Mesenchymal stem cell (in vitro differentiated cells and primary cell): Measurements from ENCODE around the gene MYO5B.

ENCODE experiments used
- DNase-seq: peaks from one replicate; pipeline ENCODE4 v3.0.0-alpha.2; 2013
- H2AFZ ChIP-seq: one replicate; pipeline ENCODE4 v1.6.1; 2013; ENCODE audit warnings: low read depth, mild to moderate bottlenecking, control low read depth, inconsistent platforms, low read length, moderate library complexity
- H2AK5ac ChIP-seq: 2 replicates; pipeline ENCODE4 v1.6.1; 2013; ENCODE audit warnings: low read length, moderate library complexity, mild to moderate bottlenecking, inconsistent platforms; ENCODE audit not compliant: severe bottlenecking
- H2BK120ac ChIP-seq: one replicate; pipeline ENCODE4 v1.6.1; 2013; ENCODE audit warnings: low read depth, mild to moderate bottlenecking, inconsistent platforms, low read length, moderate library complexity
- H2BK12ac ChIP-seq, 2 experiments: one replicate each; pipeline ENCODE4 v1.6.1; 2013; ENCODE audit warnings: inconsistent platforms in 2 of 2, low read length in 2 of 2, mild to moderate bottlenecking in 2 of 2, moderate library complexity in 2 of 2, control low read depth in 1 of 2
- H2BK15ac ChIP-seq: one replicate; pipeline ENCODE4 v1.6.1; 2013; ENCODE audit warnings: mild to moderate bottlenecking, low read depth, inconsistent platforms; ENCODE audit not compliant: poor library complexity, severe bottlenecking
- H2BK5ac ChIP-seq: 2 replicates; pipeline ENCODE4 v1.6.1; 2013; ENCODE audit warnings: low read depth, mild to moderate bottlenecking, low read length, control low read depth, inconsistent platforms; ENCODE audit not compliant: poor library complexity, severe bottlenecking
- H3K14ac ChIP-seq, 2 experiments: one replicate each; pipeline ENCODE4 v1.6.1; 2013; ENCODE audit warnings: inconsistent platforms in 2 of 2, low read length in 2 of 2, control low read depth in 1 of 2, mild to moderate bottlenecking in 1 of 2, moderate library complexity in 1 of 2
- H3K18ac ChIP-seq, 2 experiments: one replicate each; pipeline ENCODE4 v1.6.1; 2013; ENCODE audit warnings: inconsistent platforms in 2 of 2, low read length in 2 of 2, control low read depth in 1 of 2, low read depth in 1 of 2, mild to moderate bottlenecking in 1 of 2
- H3K23ac ChIP-seq, 2 experiments: one replicate each; pipeline ENCODE4 v1.6.1; 2013; ENCODE audit warnings: inconsistent platforms in 2 of 2, low read length in 2 of 2, mild to moderate bottlenecking in 2 of 2, moderate library complexity in 2 of 2, control low read depth in 1 of 2
- H3K27ac ChIP-seq: 2 replicates; pipeline ENCODE4 v1.5.1; 2013; ENCODE audit warnings: mild to moderate bottlenecking, moderate library complexity, low read length, control low read depth, inconsistent platforms; ENCODE audit not compliant: poor library complexity, severe bottlenecking
- H3K27me3 ChIP-seq, 2 experiments: 2 replicates each; pipeline versions ENCODE4 v1.6.1 to v1.7.0; 2013; ENCODE audit warnings: low read length in 2 of 2, mild to moderate bottlenecking in 2 of 2, moderate library complexity in 2 of 2, control low read depth in 1 of 2, inconsistent platforms in 1 of 2; ENCODE audit not compliant: control insufficient read depth in 1 of 2, insufficient read depth in 1 of 2
- H3K36me3 ChIP-seq, 2 experiments: 2 replicates each; pipeline versions ENCODE4 v1.6.1 to v1.7.0; 2013; ENCODE audit warnings: low read length in 2 of 2, control low read depth in 1 of 2, inconsistent platforms in 1 of 2, low read depth in 1 of 2, mild to moderate bottlenecking in 1 of 2; ENCODE audit not compliant: insufficient read depth in 2 of 2, control insufficient read depth in 1 of 2
- H3K4ac ChIP-seq, 2 experiments: one replicate each; pipeline ENCODE4 v1.6.1; 2013; ENCODE audit warnings: inconsistent platforms in 2 of 2, low read length in 2 of 2, mild to moderate bottlenecking in 2 of 2, moderate library complexity in 2 of 2, control low read depth in 1 of 2, low read depth in 1 of 2
- H3K4me1 ChIP-seq: 2 replicates; pipeline ENCODE4 v1.6.1; 2013; ENCODE audit warnings: low read depth, low read length, control low read depth; ENCODE audit not compliant: control insufficient read depth, insufficient read depth
- H3K4me2 ChIP-seq: 2 replicates; pipeline ENCODE4 v1.6.1; 2013; ENCODE audit warnings: low read length, mild to moderate bottlenecking, inconsistent platforms; ENCODE audit not compliant: poor library complexity, severe bottlenecking
- H3K4me3 ChIP-seq, 2 experiments: 2 replicates each; pipeline versions ENCODE4 v1.5.1 to v1.7.0; 2013; ENCODE audit warnings: low read length in 2 of 2, mild to moderate bottlenecking in 2 of 2, control low read depth in 1 of 2, low read depth in 1 of 2; ENCODE audit not compliant: insufficient read depth in 1 of 2
- H3K79me1 ChIP-seq: replicated peaks from 2 replicates; pipeline ENCODE4 v1.6.1; 2013; ENCODE audit warnings: mild to moderate bottlenecking, control low read depth, low read length, inconsistent platforms; ENCODE audit not compliant: poor library complexity, severe bottlenecking
- H3K9ac ChIP-seq: 2 replicates; pipeline ENCODE4 v1.7.0; 2013; ENCODE audit warnings: mild to moderate bottlenecking, low read length, moderate library complexity
- H3K9me3 ChIP-seq: 2 replicates; pipeline ENCODE4 v1.7.0; 2013; ENCODE audit warnings: mild to moderate bottlenecking, low read length; ENCODE audit not compliant: control insufficient read depth
- H4K8ac ChIP-seq: one replicate; pipeline ENCODE4 v1.6.1; 2013; ENCODE audit warnings: inconsistent platforms, mild to moderate bottlenecking, low read length, moderate library complexity
- H4K91ac ChIP-seq: one replicate; pipeline ENCODE4 v1.6.1; 2013; ENCODE audit warnings: mild to moderate bottlenecking, low read length, inconsistent platforms
- whole genome bisulfite sequencing: methylation state at CpG from one replicate; pipeline ENCODE4 v1.1.7; 2013; ENCODE audit warnings: mixed read lengths; 5-methylcytosine and 5-hydroxymethylcytosine counted together

MYO5B gene

GRCh38 chr18:50004013-50004412, 190.9 kb downstream of the MYO5B start:
- DNase-seq = no peak
- Histone ChIP-seq H3K23ac (no peak overlapping the region), H2BK12ac (no peak overlapping the region), H2BK120ac (no peak overlapping the region), H2BK15ac (no peak overlapping the region), H3K4me2 (no peak overlapping the region), H3K4me1 (no peaks in the 10 kb centered on the region), H3K79me1 (no peaks in the 10 kb centered on the region), H3K9me3 (no peaks in the 10 kb centered on the region), H3K18ac (no peak overlapping the region), H3K27me3 (peaks cover 12 to 13% of the 10 kb centered on the region in 2 experiments), H2BK5ac (no peak overlapping the region), H3K4ac (no peak overlapping the region), H3K27ac (no peak overlapping the region), H3K14ac (no peak overlapping the region), H3K4me3 (no peak overlapping the region), H3K9ac (no peak overlapping the region), H4K91ac (no peak overlapping the region), H3K36me3 (no peaks in the 10 kb centered on the region), H2AK5ac (no peak overlapping the region), H2AFZ (no peak overlapping the region), H4K8ac (no peak overlapping the region)
- WGBS = 87% methylated on average over 4 of the region's 4 CpGs

GRCh38 chr18:50002781-50003180, 192.2 kb downstream of the MYO5B start:
- Histone ChIP-seq H3K9me3 (no peaks in the 10 kb centered on the region), H2BK15ac (no peak overlapping the region), H2BK5ac (no peak overlapping the region), H2AK5ac (no peak overlapping the region), H4K8ac (no peak overlapping the region), H3K36me3 (no peaks in the 10 kb centered on the region), H3K18ac (no peak overlapping the region), H3K4me1 (no peaks in the 10 kb centered on the region), H3K4me3 (no peak overlapping the region), H3K23ac (no peak overlapping the region), H3K14ac (no peak overlapping the region), H3K27me3 (peaks cover 12 to 13% of the 10 kb centered on the region in 2 experiments), H2BK120ac (no peak overlapping the region), H2BK12ac (no peak overlapping the region), H3K4ac (no peak overlapping the region), H4K91ac (no peak overlapping the region), H2AFZ (no peak overlapping the region), H3K9ac (no peak overlapping the region), H3K27ac (no peak overlapping the region), H3K79me1 (no peaks in the 10 kb centered on the region), H3K4me2 (no peak overlapping the region)
- DNase-seq = no peak
- WGBS = 66% methylated on average over 2 of the region's 2 CpGs

- H3K27ac ChIP-seq = no peak overlapping the region
- H3K4ac ChIP-seq = no peak overlapping the region
- no peak for DNase-seq
- no peaks in the 10 kb centered on the region for H3K79me1 ChIP-seq
- H2BK120ac ChIP-seq = no peak overlapping the region
- no peaks in the 10 kb centered on the region for H3K9me3 ChIP-seq
- H3K27me3 ChIP-seq = peaks cover 3 to 12% of the 10 kb centered on the region in 2 experiments
- no peaks in the 10 kb centered on the region for H3K36me3 ChIP-seq
- no peak overlapping the region for H3K18ac ChIP-seq
- H3K4me1 ChIP-seq = no peaks in the 10 kb centered on the region
- H3K23ac ChIP-seq = no peak overlapping the region
- H2BK12ac ChIP-seq = no peak overlapping the region
- H2BK5ac ChIP-seq = no peak overlapping the region
- no peak overlapping the region for H2BK15ac ChIP-seq
- no peak overlapping the region for H4K8ac ChIP-seq
- H3K14ac ChIP-seq = no peak overlapping the region
- no peak overlapping the region for H2AK5ac ChIP-seq
- H4K91ac ChIP-seq = no peak overlapping the region
- 83% methylated on average over 5 of the region's 5 CpGs for WGBS
- H3K9ac ChIP-seq = no peak overlapping the region
- no peak overlapping the region for H3K4me3 ChIP-seq
- H3K4me2 ChIP-seq = no peak overlapping the region
- no peak overlapping the region for H2AFZ ChIP-seq
Measured at GRCh38 chr18:50000227-50000626, 194.7 kb downstream of the MYO5B start.

DNA sequence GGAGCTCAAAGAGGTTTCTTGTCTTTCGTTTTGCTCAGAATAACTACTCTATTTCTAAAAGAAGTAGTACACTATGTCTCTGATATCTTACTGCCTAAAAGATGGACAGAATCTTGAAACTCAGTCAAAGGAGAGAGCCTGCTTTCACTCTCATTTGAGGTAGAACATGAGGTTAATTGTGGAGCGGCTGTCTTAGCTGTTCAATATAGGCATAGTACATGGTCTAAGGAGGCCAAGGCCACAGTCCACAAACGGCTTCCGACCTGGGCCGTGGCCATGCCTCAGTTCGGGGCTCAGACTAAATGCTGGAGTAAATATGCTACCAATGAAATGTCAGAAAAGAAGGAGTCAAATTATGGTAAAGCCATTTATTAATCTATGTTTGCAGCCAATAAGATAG, 195.8 kb downstream of the MYO5B start:
- Histone ChIP-seq H3K4me3 (no peak overlapping the region), H2BK15ac (no peak overlapping the region), H2AK5ac (no peak overlapping the region), H2AFZ (no peak overlapping the region), H3K9me3 (no peaks in the 10 kb centered on the region), H3K4me1 (no peaks in the 10 kb centered on the region), H2BK5ac (no peak overlapping the region), H2BK120ac (no peak overlapping the region), H4K8ac (no peak overlapping the region), H3K36me3 (no peaks in the 10 kb centered on the region), H4K91ac (no peak overlapping the region), H3K4ac (no peak overlapping the region), H3K18ac (no peak overlapping the region), H3K79me1 (no peaks in the 10 kb centered on the region), H3K4me2 (no peak overlapping the region), H3K9ac (no peak overlapping the region), H2BK12ac (no peak overlapping the region), H3K23ac (no peak overlapping the region), H3K27ac (no peak overlapping the region), H3K14ac (no peak overlapping the region), H3K27me3 (peaks cover 0 to 6% of the 10 kb centered on the region in 2 experiments)
- DNase-seq = no peak
- 88% methylated on average over 5 of the region's 6 CpGs for WGBS
